Measurements from ENCODE around the gene MS4A15. TPM values are rescaled to one million over a fixed set of nuclear protein-coding genes. Genes with fewer than 3 reads are reported as not detected.

Gene MS4A15
- total RNA-seq, 4 donors from 2014 or later, result not detected

GRCh38 chr11:60809691-60810090 is 53.0 kb downstream of the MS4A15 start:
- no peaks in the 10 kb centered on the region for H3K27me3 ChIP-seq
- no peak for DNase-seq
- H3K36me3 ChIP-seq, result no peaks in the 10 kb centered on the region
- TF ChIP-seq POLR2A (IDR thresholded peaks at IDR 0.05), result no peak
- TF ChIP-seq, protein P1, sequence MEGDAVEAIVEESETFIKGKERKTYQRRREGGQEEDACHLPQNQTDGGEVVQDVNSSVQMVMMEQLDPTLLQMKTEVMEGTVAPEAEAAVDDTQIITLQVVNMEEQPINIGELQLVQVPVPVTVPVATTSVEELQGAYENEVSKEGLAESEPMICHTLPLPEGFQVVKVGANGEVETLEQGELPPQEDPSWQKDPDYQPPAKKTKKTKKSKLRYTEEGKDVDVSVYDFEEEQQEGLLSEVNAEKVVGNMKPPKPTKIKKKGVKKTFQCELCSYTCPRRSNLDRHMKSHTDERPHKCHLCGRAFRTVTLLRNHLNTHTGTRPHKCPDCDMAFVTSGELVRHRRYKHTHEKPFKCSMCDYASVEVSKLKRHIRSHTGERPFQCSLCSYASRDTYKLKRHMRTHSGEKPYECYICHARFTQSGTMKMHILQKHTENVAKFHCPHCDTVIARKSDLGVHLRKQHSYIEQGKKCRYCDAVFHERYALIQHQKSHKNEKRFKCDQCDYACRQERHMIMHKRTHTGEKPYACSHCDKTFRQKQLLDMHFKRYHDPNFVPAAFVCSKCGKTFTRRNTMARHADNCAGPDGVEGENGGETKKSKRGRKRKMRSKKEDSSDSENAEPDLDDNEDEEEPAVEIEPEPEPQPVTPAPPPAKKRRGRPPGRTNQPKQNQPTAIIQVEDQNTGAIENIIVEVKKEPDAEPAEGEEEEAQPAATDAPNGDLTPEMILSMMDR (IDR thresholded peaks at IDR 0.05), result no peak
- intact Hi-C loops (cut with DNase I), result no loop called here
- no peak overlapping the region for H3K4me3 ChIP-seq (replicated peaks in 1 of 3)
- WGBS, 2 donors, result 88 to 90% methylated on average over 11 of the region's 11 CpGs
- H3K9me3 ChIP-seq, result no peaks in the 10 kb centered on the region
- H3K4me1 ChIP-seq, result no peaks in the 10 kb centered on the region
- no peak overlapping the region for H3K27ac ChIP-seq

GRCh38 chr11:60810151-60810550 is 53.5 kb downstream of the MS4A15 start:
- TF ChIP-seq POLR2A (IDR thresholded peaks at IDR 0.05), result no peak
- TF ChIP-seq, protein P1 (IDR thresholded peaks at IDR 0.05), result no peak
- Histone ChIP-seq H3K27me3 (no peaks in the 10 kb centered on the region), H3K9me3 (no peaks in the 10 kb centered on the region), H3K4me3 (replicated peaks in 1 of 3) (no peak overlapping the region), H3K27ac (no peak overlapping the region), H3K4me1 (no peaks in the 10 kb centered on the region), H3K36me3 (no peaks in the 10 kb centered on the region)
- WGBS, 2 donors, result 95 to 97% methylated on average over 4 of the region's 4 CpGs
- DNase-seq, result no peak
- intact Hi-C loops (cut with DNase I), result no loop called here

GRCh38 chr11:60810569-60810968 is 53.9 kb downstream of the MS4A15 start:
- H3K4me3 ChIP-seq (replicated peaks in 1 of 3), result no peak overlapping the region
- H3K4me1 ChIP-seq, result no peaks in the 10 kb centered on the region
- no peak for TF ChIP-seq POLR2A (IDR thresholded peaks at IDR 0.05)
- TF ChIP-seq, protein P1 (IDR thresholded peaks at IDR 0.05), result no peak
- intact Hi-C loops (cut with DNase I), result no loop called here
- no peaks in the 10 kb centered on the region for H3K27me3 ChIP-seq
- no peak for DNase-seq
- H3K27ac ChIP-seq, result no peak overlapping the region
- no peaks in the 10 kb centered on the region for H3K9me3 ChIP-seq
- H3K36me3 ChIP-seq, result no peaks in the 10 kb centered on the region
- WGBS, 2 donors, result 61 to 68% methylated on average over 6 to 8 of the region's 8 CpGs

GRCh38 chr11:60813324-60813723 is 56.7 kb downstream of the MS4A15 start:
- no peak overlapping the region for H3K27ac ChIP-seq
- no peaks in the 10 kb centered on the region for H3K9me3 ChIP-seq
- 73 to 85% methylated on average over 1 of the region's 1 CpG for WGBS, 2 donors
- no peaks in the 10 kb centered on the region for H3K27me3 ChIP-seq
- no peak overlapping the region for H3K4me3 ChIP-seq (replicated peaks in 1 of 3)
- intact Hi-C loops (cut with DNase I), result no loop called here
- no peaks in the 10 kb centered on the region for H3K4me1 ChIP-seq
- H3K36me3 ChIP-seq, result no peaks in the 10 kb centered on the region
- no peak for TF ChIP-seq POLR2A (IDR thresholded peaks at IDR 0.05)
- TF ChIP-seq, protein P1 (IDR thresholded peaks at IDR 0.05), result no peak
- no peak for DNase-seq

- no peaks in the 10 kb centered on the region for H3K27me3 ChIP-seq
- no peaks in the 10 kb centered on the region for H3K36me3 ChIP-seq
- no peak overlapping the region for H3K4me3 ChIP-seq (replicated peaks in 1 of 3)
- no peaks in the 10 kb centered on the region for H3K4me1 ChIP-seq
- TF ChIP-seq, protein P1 (IDR thresholded peaks at IDR 0.05), result no peak
- TF ChIP-seq POLR2A (IDR thresholded peaks at IDR 0.05), result no peak
- H3K9me3 ChIP-seq, result no peaks in the 10 kb centered on the region
- WGBS, 2 donors, result 90 to 91% methylated on average over 2 of the region's 2 CpGs
- H3K27ac ChIP-seq, result no peak overlapping the region
- intact Hi-C loops (cut with DNase I), result no loop called here
- no peak for DNase-seq
Measured at GRCh38 chr11:60814112-60814511, 57.4 kb downstream of the MS4A15 start.
